HG03354 (cell line): ENCODE results near the gene CRYBG1.

ENCODE experiments used
- ATAC-seq: cut with Tn5 transposase; IDR thresholded peaks from one replicate; pipeline ENCODE4 v1.9.1; 2021; ENCODE audit warnings: mild to moderate bottlenecking; ENCODE audit not compliant: unreplicated experiment, poor library complexity, severe bottlenecking

The CRYBG1 gene

GRCh38 chr6:106451439-106451838 is 90.9 kb downstream of the CRYBG1 start:
- no peak for ATAC-seq

DNA sequence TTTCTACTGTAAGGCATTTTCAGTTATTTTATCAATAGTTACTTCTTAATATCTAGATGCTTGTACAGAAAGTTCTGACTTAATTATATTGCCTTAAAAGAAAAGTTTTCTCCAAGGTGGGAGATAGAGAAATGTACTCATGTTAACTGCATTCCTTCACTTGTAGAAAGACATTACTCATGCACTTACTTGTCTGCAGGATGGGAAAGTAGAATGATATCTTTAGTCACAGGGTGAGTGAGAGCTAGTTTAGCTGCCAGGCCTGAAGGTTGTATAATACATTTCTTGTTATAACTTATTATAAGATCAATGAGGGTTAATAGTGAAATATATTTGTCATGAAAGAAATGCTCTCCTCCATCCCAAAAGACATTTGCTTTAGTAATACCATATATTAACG is 92.1 kb downstream of the CRYBG1 start:
- no peak for ATAC-seq

- ATAC-seq, result no peak
Measured at GRCh38 chr6:106453756-106454367, 93.3 kb downstream of the CRYBG1 start.

- no peak for ATAC-seq
Measured at GRCh38 chr6:106456756-106457155, 96.2 kb downstream of the CRYBG1 start.

GRCh38 chr6:106458021-106458986 is 97.8 kb downstream of the CRYBG1 start:
- ATAC-seq, result no peak

- no peak for ATAC-seq
Measured at GRCh38 chr6:106460481-106460880, 100.0 kb downstream of the CRYBG1 start.

DNA sequence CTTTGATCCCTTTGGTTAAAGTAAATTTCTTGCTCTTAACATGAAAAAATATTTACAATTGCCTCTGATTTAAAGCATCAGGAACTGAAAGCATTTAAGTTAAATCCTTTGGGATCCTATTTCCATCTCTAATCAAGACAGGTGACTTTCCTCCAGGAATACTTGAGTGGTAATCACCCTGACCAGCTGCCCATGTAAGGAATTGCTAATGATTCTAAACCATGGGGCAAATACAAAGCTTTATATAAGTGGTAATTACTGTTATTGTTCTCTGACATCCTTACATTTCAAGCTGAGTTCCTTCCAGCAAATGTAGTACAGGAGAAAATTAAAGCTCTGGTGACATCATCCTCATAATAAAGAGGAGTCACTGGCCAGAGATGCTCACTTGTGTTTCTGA is 100.6 kb downstream of the CRYBG1 start:
- no peak for ATAC-seq

DNA sequence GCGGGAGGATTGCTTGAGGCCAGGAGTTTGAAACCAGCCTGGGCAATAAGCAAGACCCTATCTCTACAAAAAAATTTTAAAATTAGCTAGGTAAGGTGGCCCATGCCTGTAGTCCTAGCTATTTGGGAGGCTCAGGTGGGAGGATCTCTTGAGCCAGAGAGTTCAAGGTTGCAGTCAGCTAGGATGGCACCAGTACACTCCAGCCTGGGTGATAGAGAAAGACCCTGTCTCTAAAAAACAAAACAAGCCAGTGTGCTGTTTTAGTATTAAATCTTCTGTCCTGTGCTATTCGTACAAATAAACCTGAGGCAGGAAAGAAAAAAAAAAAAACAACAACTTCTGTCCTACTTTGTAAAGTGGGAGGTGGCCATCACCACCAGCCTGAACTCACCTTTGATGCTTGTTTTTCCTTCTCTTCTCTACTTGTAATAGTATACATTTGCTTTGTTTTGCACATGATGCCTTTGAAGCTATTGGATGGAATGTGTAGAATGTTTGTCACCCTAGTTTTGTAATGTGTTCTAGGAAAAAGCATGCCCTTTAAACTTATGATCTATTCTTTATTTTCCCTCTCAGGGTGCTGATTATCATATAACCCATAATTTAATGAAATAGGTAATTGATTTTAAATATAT is 102.5 kb downstream of the CRYBG1 start:
- ATAC-seq, result no peak

- ATAC-seq, result no peak
Measured at GRCh38 chr6:106466211-106466610, 105.7 kb downstream of the CRYBG1 start.

DNA sequence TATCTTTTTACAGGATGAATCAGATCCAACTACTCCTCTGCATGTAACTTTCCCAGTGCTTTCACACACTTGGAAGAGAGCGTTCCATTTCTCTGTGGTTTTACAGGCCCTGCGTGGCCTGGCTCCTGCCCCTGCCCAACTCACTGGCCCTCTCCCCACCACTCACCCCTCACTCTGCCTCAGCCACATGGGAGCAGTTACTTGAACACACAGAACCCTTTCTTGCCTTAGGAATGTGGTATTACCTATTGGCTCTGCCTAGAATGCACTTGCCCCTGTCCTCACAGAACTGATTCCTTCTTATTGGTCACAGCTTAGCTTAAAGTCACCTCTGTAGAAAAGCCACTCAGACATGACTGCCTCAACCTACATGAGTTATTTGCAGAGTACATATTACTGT is 108.4 kb downstream of the CRYBG1 start:
- ATAC-seq, result no peak

GRCh38 chr6:106469882-106470281 is 109.4 kb downstream of the CRYBG1 start:
- no peak for ATAC-seq

GRCh38 chr6:106470316-106470715 is 109.8 kb downstream of the CRYBG1 start:
- no peak for ATAC-seq

DNA sequence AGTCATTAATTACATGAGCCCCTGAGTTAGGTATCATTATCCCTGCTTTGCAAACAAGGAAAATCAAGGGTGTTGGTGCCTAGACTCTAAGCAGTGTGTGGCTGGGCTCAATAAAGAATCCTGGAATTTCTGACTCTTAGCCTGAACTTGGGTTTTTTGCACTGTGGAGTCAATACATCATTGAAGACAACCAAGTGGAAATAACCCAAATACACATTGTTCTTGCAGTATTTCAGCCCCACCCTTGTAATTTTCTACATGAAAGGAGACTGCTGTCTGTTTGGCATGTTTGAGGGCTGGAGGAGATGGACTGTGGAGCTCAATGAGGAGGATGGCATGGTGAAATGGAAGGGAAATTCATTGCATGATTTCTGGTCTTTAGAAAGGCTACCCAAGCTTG is 110.3 kb downstream of the CRYBG1 start:
- ATAC-seq, result no peak

GRCh38 chr6:106473812-106474211 is 113.3 kb downstream of the CRYBG1 start:
- no peak for ATAC-seq

GRCh38 chr6:106474466-106474865 is 113.9 kb downstream of the CRYBG1 start:
- ATAC-seq, result no peak

- no peak for ATAC-seq
Measured at GRCh38 chr6:106475284-106475683, 114.8 kb downstream of the CRYBG1 start.

DNA sequence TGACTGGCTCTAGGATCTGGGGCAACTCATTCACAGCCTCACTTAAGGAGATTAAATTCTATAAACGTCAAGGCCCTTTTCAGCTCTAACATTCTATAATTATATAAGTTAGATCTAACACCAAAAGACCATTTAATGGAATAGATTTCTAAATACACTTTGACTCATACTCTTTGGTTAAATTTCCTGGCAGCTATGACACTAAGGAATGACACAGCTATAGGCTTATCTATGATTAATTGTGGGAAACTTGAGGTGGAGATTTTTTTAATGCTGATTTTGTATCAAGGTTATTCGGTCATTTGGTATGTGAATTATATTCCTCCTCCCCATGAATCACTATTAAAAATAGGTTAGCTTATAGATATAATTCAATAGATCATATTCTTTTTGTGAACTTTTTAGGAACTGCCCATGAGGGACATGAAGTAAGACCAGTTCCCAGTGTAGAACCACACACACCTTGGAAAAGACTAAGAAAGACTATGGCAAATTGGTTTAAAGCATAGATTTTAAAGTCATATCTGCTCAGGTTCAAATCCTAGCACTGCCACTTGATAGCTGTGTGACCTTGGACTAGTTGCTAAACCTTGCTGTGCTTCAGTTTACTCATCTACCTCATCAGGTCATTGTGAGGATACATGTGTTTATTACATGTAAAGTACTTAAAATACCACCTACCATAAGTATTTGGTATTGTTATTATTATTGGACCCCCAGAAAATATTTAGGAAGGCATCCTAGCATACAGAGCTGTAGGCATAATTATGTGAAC is 116.0 kb downstream of the CRYBG1 start:
- ATAC-seq, result no peak

- ATAC-seq, result no peak
Measured at GRCh38 chr6:106477146-106477545, 116.6 kb downstream of the CRYBG1 start.

GRCh38 chr6:106477790-106478189 is 117.3 kb downstream of the CRYBG1 start:
- ATAC-seq, result no peak

- ATAC-seq, result no peak
Measured at GRCh38 chr6:106486236-106486635, 125.7 kb downstream of the CRYBG1 start.
